HepG2 (cell line): ENCODE measurements around the gene C22orf15. TPM values are rescaled to one million over a fixed set of nuclear protein-coding genes. Genes with fewer than 3 reads are reported as not detected.

ENCODE experiments used
- ARNT2 ChIP-seq: sonication (generic); formaldehyde crosslinking; IDR thresholded peaks from 2 replicates; pipeline ENCODE4 v1.8.0; 2022; ENCODE audit warnings: mild to moderate bottlenecking, low read depth, missing genetic modification reagents, moderate library complexity
- CCDC6 ChIP-seq: sonication (generic); formaldehyde crosslinking; IDR thresholded peaks from 2 replicates; pipeline ENCODE4 v1.8.1; 2022; ENCODE audit warnings: mild to moderate bottlenecking, missing genetic modification reagents, moderate library complexity
- DRAP1 ChIP-seq: IDR thresholded peaks from 2 replicates; pipeline ENCODE4 v1.6.1; 2016; ENCODE audit warnings: missing genetic modification reagents, missing compliant biosample characterization
- GLI4 ChIP-seq: sonication (generic); formaldehyde crosslinking; IDR thresholded peaks from 2 replicates; pipeline ENCODE4 v1.5.1; 2020; ENCODE audit warnings: missing genetic modification reagents, mild to moderate bottlenecking, moderate library complexity, borderline replicate concordance
- HMGXB4 ChIP-seq, 2 experiments: sonication (generic) in 1 of 2; formaldehyde crosslinking in 1 of 2; IDR thresholded peaks; 2 replicates each; pipeline versions ENCODE4 v1.4.0 to v1.6.1; 2018 to 2020; ENCODE audit warnings: missing genetic modification reagents in 2 of 2, borderline replicate concordance in 1 of 2, low read depth in 1 of 2, mild to moderate bottlenecking in 1 of 2, missing biosample characterization in 1 of 2
- NR0B2 ChIP-seq: sonication (generic); formaldehyde crosslinking; IDR thresholded peaks from 2 replicates; pipeline ENCODE4 v1.4.0; 2020; ENCODE audit warnings: mild to moderate bottlenecking, missing genetic modification reagents
- ONECUT2 ChIP-seq: sonication (generic); formaldehyde crosslinking; IDR thresholded peaks from 2 replicates; pipeline ENCODE4 v1.4.0; 2020; ENCODE audit warnings: missing genetic modification reagents
- TRAFD1 ChIP-seq: sonication (generic); formaldehyde crosslinking; IDR thresholded peaks from 2 replicates; pipeline ENCODE4 v1.5.1; 2020; ENCODE audit warnings: missing genetic modification reagents, mild to moderate bottlenecking, borderline replicate concordance
- UBTF ChIP-seq: sonication (generic); formaldehyde crosslinking; IDR thresholded peaks from 2 replicates; pipeline ENCODE4 v1.4.0; 2020; ENCODE audit warnings: mild to moderate bottlenecking, missing genetic modification reagents
- ZNF160 ChIP-seq: sonication (generic); formaldehyde crosslinking; IDR thresholded peaks from 2 replicates; pipeline ENCODE4 v1.8.0; 2022; ENCODE audit warnings: mild to moderate bottlenecking, inconsistent platforms, missing genetic modification reagents
- ZNF180 ChIP-seq: sonication (generic); formaldehyde crosslinking; IDR thresholded peaks from 2 replicates; pipeline ENCODE4 v1.4.0; 2020; ENCODE audit warnings: low read depth, missing genetic modification reagents, borderline replicate concordance
- ZNF343 ChIP-seq: sonication (generic); formaldehyde crosslinking; IDR thresholded peaks from 2 replicates; pipeline ENCODE4 v1.4.0; 2020; ENCODE audit warnings: mild to moderate bottlenecking, missing genetic modification reagents
- ZNF468 ChIP-seq: sonication (generic); formaldehyde crosslinking; IDR thresholded peaks from 2 replicates; pipeline ENCODE4 v1.8.0; 2022; ENCODE audit warnings: mild to moderate bottlenecking, moderate library complexity, missing genetic modification reagents
- ZSCAN31 ChIP-seq: sonication (generic); formaldehyde crosslinking; IDR thresholded peaks from 2 replicates; pipeline ENCODE4 v1.5.0; 2020; ENCODE audit warnings: low read depth, mild to moderate bottlenecking, missing genetic modification reagents
- polyA plus RNA-seq, 8 experiments: library from polyadenylated mRNA; depleted of rRNA in 3 of 8; stranded (reverse) in 7 of 8; unstranded in 1 of 8; fragments of >200 nt; fragmentation: Illumina TruSeq in 4 of 8; extraction: Trizol in 4 of 8; gene quantifications; 2 replicates each; pipeline versions ENCODE4 v1.2.1 to v1.2.3, GENCODE V29; 2011 to 2016; ENCODE audit warnings: low read depth in 4 of 8, missing spikeins in 1 of 8, mixed read lengths in 1 of 8; ENCODE audit not compliant: insufficient read depth in 1 of 8
- total RNA-seq, 5 experiments: library from RNA; depleted of rRNA; stranded (reverse); fragments of >200 nt; fragmentation: Illumina TruSeq; extraction: Trizol; gene quantifications; 2 replicates each; pipeline ENCODE4 v1.2.3, GENCODE V29; 2016; ENCODE audit warnings: low read depth in 1 of 5
- TF ChIP-seq, protein P1 (sequence below): sonication (generic); formaldehyde crosslinking; IDR thresholded peaks from 2 replicates; pipeline ENCODE4 v1.5.0; 2020; ENCODE audit warnings: mild to moderate bottlenecking, missing genetic modification reagents

The C22orf15 gene
- total and polyA plus RNA-seq, 2 of the 13 experiments (the other 11 are each of a cell fraction or from before 2014, with no cell fraction given): not detected

- TF ChIP-seq, protein P1, sequence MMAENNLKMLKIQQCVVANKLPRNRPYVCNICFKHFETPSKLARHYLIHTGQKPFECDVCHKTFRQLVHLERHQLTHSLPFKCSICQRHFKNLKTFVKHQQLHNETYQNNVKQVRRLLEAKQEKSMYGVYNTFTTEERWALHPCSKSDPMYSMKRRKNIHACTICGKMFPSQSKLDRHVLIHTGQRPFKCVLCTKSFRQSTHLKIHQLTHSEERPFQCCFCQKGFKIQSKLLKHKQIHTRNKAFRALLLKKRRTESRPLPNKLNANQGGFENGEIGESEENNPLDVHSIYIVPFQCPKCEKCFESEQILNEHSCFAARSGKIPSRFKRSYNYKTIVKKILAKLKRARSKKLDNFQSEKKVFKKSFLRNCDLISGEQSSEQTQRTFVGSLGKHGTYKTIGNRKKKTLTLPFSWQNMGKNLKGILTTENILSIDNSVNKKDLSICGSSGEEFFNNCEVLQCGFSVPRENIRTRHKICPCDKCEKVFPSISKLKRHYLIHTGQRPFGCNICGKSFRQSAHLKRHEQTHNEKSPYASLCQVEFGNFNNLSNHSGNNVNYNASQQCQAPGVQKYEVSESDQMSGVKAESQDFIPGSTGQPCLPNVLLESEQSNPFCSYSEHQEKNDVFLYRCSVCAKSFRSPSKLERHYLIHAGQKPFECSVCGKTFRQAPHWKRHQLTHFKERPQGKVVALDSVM: peak; percentile 37; the same call in 1 of the 2 replicates
- TF ChIP-seq ONECUT2 (no peak), CCDC6 (CRISPR knock-in tag) (peak; percentile 64; the same call in 1 of the 2 replicates), HMGXB4 (CRISPR knock-in tag; IDR thresholded peaks at IDR 0.05; ENCODE audit: borderline replicate concordance in 1 of 2, low read depth in 1 of 2) (peak in 1 of 2 experiments; percentile 35; a peak in 1 of 4 replicates), ZNF160 (CRISPR knock-in tag) (peak; percentile 25; the same call in 1 of the 2 replicates), DRAP1 (CRISPR knock-in tag) (0 out of 2 replicates have a peak, but pooled peaks have one; percentile 9), ZNF468 (no peak), ZNF343 (CRISPR knock-in tag) (no peak), ZSCAN31 (CRISPR knock-in tag) (peak; percentile 45; the same call in 1 of the 2 replicates), UBTF (CRISPR knock-in tag) (peak; percentile 45; the same call in 1 of the 2 replicates), ARNT2 (peak; percentile 45; the same call in 1 of the 2 replicates), NR0B2 (CRISPR knock-in tag) (0 out of 2 replicates have a peak, but pooled peaks have one; percentile 33), ZNF180 (no peak), TRAFD1 (CRISPR knock-in tag) (no peak), GLI4 (CRISPR knock-in tag) (no peak)
Observed at GRCh38 chr22:23772649-23773473, 10.1 kb downstream of the C22orf15 start, which contains the start of gene MMP11 (continued).
